T-helper 17 cell (primary cell): Measurements from ENCODE around the gene LRRC9. TPM values are rescaled to one million over a fixed set of nuclear protein-coding genes. Genes with fewer than 3 reads are reported as not detected.
A peak's percentile ranks its signal among the peaks of the same experiment; 100 is the strongest.
"Not testable (repeated sequence)": the region's sequence is repeated elsewhere in the genome, so short reads cannot be mapped to it uniquely, and the experiment has no call there.

Experiments
- ATAC-seq: fragments of 150-1000 bp; cut with Tn5 transposase; 2 replicates; pipeline ENCODE4 v1.10.0; 2021; ENCODE audit warnings: mild to moderate bottlenecking, moderate library complexity
- DNase-seq, 3 donors: peaks; one replicate each; pipeline versions ENCODE4 v3.0.0 to v3.0.0-alpha.2; 2020 to 2021
- H3K9me3 ChIP-seq: one replicate; pipeline ENCODE4 v1.7.0; 2013; ENCODE audit warnings: low read length, mild to moderate bottlenecking; ENCODE audit not compliant: control insufficient read depth, poor library complexity, severe bottlenecking
- H3K27ac Mint-ChIP-seq: one replicate; pipeline ENCODE4 v1.8.0; 2022; ENCODE audit warnings: mild to moderate bottlenecking, moderate library complexity, mixed read lengths
- H3K27me3 Mint-ChIP-seq: one replicate; pipeline ENCODE4 v1.8.0; 2022; ENCODE audit warnings: mixed read lengths
- H3K36me3 Mint-ChIP-seq: one replicate; pipeline ENCODE4 v1.8.0; 2022; ENCODE audit warnings: low read depth, mixed read lengths
- H3K4me1 Mint-ChIP-seq: one replicate; pipeline ENCODE4 v1.8.0; 2022; ENCODE audit warnings: mild to moderate bottlenecking, mixed read lengths
- H3K4me3 Mint-ChIP-seq: one replicate; pipeline ENCODE4 v1.8.0; 2022; ENCODE audit warnings: mild to moderate bottlenecking, moderate library complexity, mixed read lengths
- total RNA-seq, 4 donors: library from RNA in 2 of 4; stranded (reverse) in 2 of 4; gene quantifications; one replicate each; pipeline ENCODE4 v1.2.3 and lab custom pipeline; 2022 to 2026

LRRC9 gene
- total RNA-seq, 2 donors from 2014 or later, result not detected

GRCh38 chr14:60025571-60025970 is 105.6 kb downstream of the LRRC9 start:
- H3K27ac Mint-ChIP-seq, result no peak overlapping the region
- no peak overlapping the region for H3K4me3 Mint-ChIP-seq
- no peak for ATAC-seq

GRCh38 chr14:60035177-60035576 is 115.2 kb downstream of the LRRC9 start:
- DNase-seq (no peak), ATAC-seq (no peak)
- H3K36me3 Mint-ChIP-seq, result no peaks in the 10 kb centered on the region
- H3K4me3 Mint-ChIP-seq, result no peak overlapping the region
- no peak overlapping the region for H3K27ac Mint-ChIP-seq
- H3K4me1 Mint-ChIP-seq, result no peaks in the 10 kb centered on the region
- no peaks in the 10 kb centered on the region for H3K27me3 Mint-ChIP-seq
- no peaks in the 10 kb centered on the region for H3K9me3 ChIP-seq

More at GRCh38 chr14:60025571-60025970, 105.6 kb downstream of the LRRC9 start:
- DNase-seq, result no peak
- Mint-ChIP-seq H3K36me3 (no peaks in the 10 kb centered on the region), H3K27me3 (peaks cover 4% of the 10 kb centered on the region), H3K4me1 (no peaks in the 10 kb centered on the region)
- H3K9me3 ChIP-seq, result no peaks in the 10 kb centered on the region

GRCh38 chr14:60047976-60048375 is 128.0 kb downstream of the LRRC9 start:
- not testable (repeated sequence) for ATAC-seq, H3K4me3 Mint-ChIP-seq, H3K27ac Mint-ChIP-seq, H3K9me3 ChIP-seq, H3K4me1 Mint-ChIP-seq, H3K36me3 Mint-ChIP-seq, DNase-seq
- peaks cover 10% of the 10 kb centered on the region for H3K27me3 Mint-ChIP-seq

GRCh38 chr14:60051721-60052221 is 131.8 kb downstream of the LRRC9 start:
- peak; percentile 94 for ATAC-seq
- peaks cover 10% of the 10 kb centered on the region for H3K4me1 Mint-ChIP-seq
- peaks cover 8% of the 10 kb centered on the region for H3K27me3 Mint-ChIP-seq
- peak overlapping the region; percentile 70 for H3K4me3 Mint-ChIP-seq
- no peaks in the 10 kb centered on the region for H3K9me3 ChIP-seq
- peak overlapping the region; percentile 66 for H3K27ac Mint-ChIP-seq
- no peak for DNase-seq
- no peaks in the 10 kb centered on the region for H3K36me3 Mint-ChIP-seq

GRCh38 chr14:60058087-60058486 is 138.1 kb downstream of the LRRC9 start:
- H3K9me3 ChIP-seq, result no peaks in the 10 kb centered on the region
- DNase-seq (no peak), ATAC-seq (no peak)
- peaks cover 7% of the 10 kb centered on the region for H3K27me3 Mint-ChIP-seq
- no peak overlapping the region for H3K4me3 Mint-ChIP-seq
- no peaks in the 10 kb centered on the region for H3K4me1 Mint-ChIP-seq
- H3K27ac Mint-ChIP-seq, result no peak overlapping the region
- no peaks in the 10 kb centered on the region for H3K36me3 Mint-ChIP-seq

- no peak for DNase-seq
- no peaks in the 10 kb centered on the region for H3K36me3 Mint-ChIP-seq
- peaks cover 7% of the 10 kb centered on the region for H3K27me3 Mint-ChIP-seq
- no peak overlapping the region for H3K4me3 Mint-ChIP-seq
- no peak for ATAC-seq
- H3K27ac Mint-ChIP-seq, result no peak overlapping the region
- H3K9me3 ChIP-seq, result no peaks in the 10 kb centered on the region
- no peaks in the 10 kb centered on the region for H3K4me1 Mint-ChIP-seq
Observed at GRCh38 chr14:60061371-60061770, 141.4 kb downstream of the LRRC9 start.

GRCh38 chr14:60064491-60065072 is 144.6 kb downstream of the LRRC9 start:
- DNase-seq, result no peak
- Mint-ChIP-seq H3K4me3 (no peak overlapping the region), H3K27me3 (peaks cover 7% of the 10 kb centered on the region), H3K27ac (no peak overlapping the region), H3K36me3 (no peaks in the 10 kb centered on the region), H3K4me1 (no peaks in the 10 kb centered on the region)
- H3K9me3 ChIP-seq, result no peaks in the 10 kb centered on the region
- ATAC-seq, result peak; percentile 50

- no peak for DNase-seq
- Mint-ChIP-seq H3K27ac (no peak overlapping the region), H3K4me1 (no peaks in the 10 kb centered on the region), H3K27me3 (peaks cover under 1% of the 10 kb centered on the region), H3K36me3 (no peaks in the 10 kb centered on the region), H3K4me3 (no peak overlapping the region)
- no peak for ATAC-seq
- H3K9me3 ChIP-seq, result no peaks in the 10 kb centered on the region
Observed at GRCh38 chr14:60067882-60068281, 147.9 kb downstream of the LRRC9 start.

- ATAC-seq (no peak), DNase-seq (no peak)
- H3K4me1 Mint-ChIP-seq, result no peaks in the 10 kb centered on the region
- no peaks in the 10 kb centered on the region for H3K27me3 Mint-ChIP-seq
- no peaks in the 10 kb centered on the region for H3K9me3 ChIP-seq
- no peak overlapping the region for H3K4me3 Mint-ChIP-seq
- no peak overlapping the region for H3K27ac Mint-ChIP-seq
- no peaks in the 10 kb centered on the region for H3K36me3 Mint-ChIP-seq
Observed at GRCh38 chr14:60079723-60080122, 159.8 kb downstream of the LRRC9 start.

GRCh38 chr14:60085085-60085484 is 165.1 kb downstream of the LRRC9 start:
- no peak for ATAC-seq
- Mint-ChIP-seq H3K4me3 (no peak overlapping the region), H3K27me3 (no peaks in the 10 kb centered on the region)

GRCh38 chr14:60085693-60086092 is 165.7 kb downstream of the LRRC9 start:
- Mint-ChIP-seq H3K27ac (no peak overlapping the region), H3K27me3 (no peaks in the 10 kb centered on the region), H3K4me3 (no peak overlapping the region), H3K4me1 (peaks cover 5% of the 10 kb centered on the region), H3K36me3 (no peaks in the 10 kb centered on the region)
- H3K9me3 ChIP-seq, result no peaks in the 10 kb centered on the region
- no peak for DNase-seq
- ATAC-seq, result no peak

More at GRCh38 chr14:60085085-60085484, 165.1 kb downstream of the LRRC9 start:
- Mint-ChIP-seq H3K27ac (no peak overlapping the region), H3K36me3 (no peaks in the 10 kb centered on the region), H3K4me1 (peaks cover 2% of the 10 kb centered on the region)
- no peak for DNase-seq
- no peaks in the 10 kb centered on the region for H3K9me3 ChIP-seq

- ATAC-seq (no peak), DNase-seq (no peak)
- Mint-ChIP-seq H3K4me3 (no peak overlapping the region), H3K4me1 (peaks cover 10% of the 10 kb centered on the region), H3K27ac (no peak overlapping the region), H3K36me3 (no peaks in the 10 kb centered on the region), H3K27me3 (no peaks in the 10 kb centered on the region)
- H3K9me3 ChIP-seq, result no peaks in the 10 kb centered on the region
Observed at GRCh38 chr14:60087668-60088067, 167.7 kb downstream of the LRRC9 start.

GRCh38 chr14:60089221-60089620 is 169.3 kb downstream of the LRRC9 start:
- Mint-ChIP-seq H3K27ac (no peak overlapping the region), H3K4me1 (peaks cover 25% of the 10 kb centered on the region), H3K4me3 (no peak overlapping the region), H3K36me3 (no peaks in the 10 kb centered on the region), H3K27me3 (no peaks in the 10 kb centered on the region)
- ATAC-seq, result no peak
- H3K9me3 ChIP-seq, result no peaks in the 10 kb centered on the region
- no peak for DNase-seq

- ATAC-seq (no peak), DNase-seq (no peak)
- H3K27ac Mint-ChIP-seq, result peak overlapping the region; percentile 98
- H3K4me1 Mint-ChIP-seq, result peaks cover 40% of the 10 kb centered on the region
- H3K36me3 Mint-ChIP-seq, result peaks cover 2% of the 10 kb centered on the region
- H3K4me3 Mint-ChIP-seq, result peak overlapping the region; percentile 97
- H3K27me3 Mint-ChIP-seq, result no peaks in the 10 kb centered on the region
- no peaks in the 10 kb centered on the region for H3K9me3 ChIP-seq
Observed at GRCh38 chr14:60090864-60091519, 171.0 kb downstream of the LRRC9 start.
